NCI-H1694 treated with DMSO at 0.1 percent for 48 hours (cell line): ENCODE results near the gene MEGF9.

Experiments
- DNase-seq: peaks from one replicate; lab custom pipeline; 2025; lab: John Stamatoyannopoulos, UW

MEGF9 gene

GRCh38 chr9:120702075-120702474, 12.2 kb downstream of the MEGF9 start:
- DNase-seq, result no peak

- DNase-seq, result peak; percentile 64
These were observed 13.0 kb downstream of the MEGF9 start for GRCh38 chr9:120701248-120701647.

- peak; percentile 90 for DNase-seq
These were observed 15.5 kb downstream of the MEGF9 start for GRCh38 chr9:120698766-120699165.

- DNase-seq, result no peak
These were observed 16.8 kb downstream of the MEGF9 start for GRCh38 chr9:120697448-120697847.

GRCh38 chr9:120696551-120697230, 17.6 kb downstream of the MEGF9 start:
- DNase-seq, result no peak

- DNase-seq, result no peak
These were observed 19.7 kb downstream of the MEGF9 start for GRCh38 chr9:120694559-120694958.

- DNase-seq, result no peak
These were observed 20.6 kb downstream of the MEGF9 start for GRCh38 chr9:120693700-120694008.

- no peak for DNase-seq
These were observed 21.2 kb downstream of the MEGF9 start for GRCh38 chr9:120692901-120693699.

- no peak for DNase-seq
These were observed 23.9 kb downstream of the MEGF9 start for GRCh38 chr9:120690372-120690771.

GRCh38 chr9:120689860-120690259, 24.4 kb downstream of the MEGF9 start:
- no peak for DNase-seq

- no peak for DNase-seq
These were observed 25.5 kb downstream of the MEGF9 start for GRCh38 chr9:120688758-120689157.

- DNase-seq, result no peak
These were observed 31.1 kb downstream of the MEGF9 start for GRCh38 chr9:120683150-120683549.

- DNase-seq, result no peak
These were observed 33.1 kb downstream of the MEGF9 start for GRCh38 chr9:120681121-120681520.

GRCh38 chr9:120680579-120680978, 33.7 kb downstream of the MEGF9 start:
- no peak for DNase-seq

GRCh38 chr9:120680161-120680560, 34.1 kb downstream of the MEGF9 start:
- DNase-seq, result no peak

GRCh38 chr9:120677965-120678364, 36.3 kb downstream of the MEGF9 start:
- DNase-seq, result no peak

GRCh38 chr9:120676767-120677402, 37.4 kb downstream of the MEGF9 start:
- DNase-seq, result no peak

GRCh38 chr9:120668399-120668798, 45.9 kb downstream of the MEGF9 start:
- DNase-seq, result peak; percentile 31

GRCh38 chr9:120663950-120664349, 50.3 kb downstream of the MEGF9 start:
- DNase-seq, result no peak

- DNase-seq, result no peak
These were observed 50.9 kb downstream of the MEGF9 start for GRCh38 chr9:120663380-120663779.

GRCh38 chr9:120662513-120662912, 51.8 kb downstream of the MEGF9 start:
- no peak for DNase-seq

- no peak for DNase-seq
These were observed 54.6 kb downstream of the MEGF9 start for GRCh38 chr9:120659676-120660075.

- no peak for DNase-seq
These were observed 55.1 kb downstream of the MEGF9 start for GRCh38 chr9:120659209-120659608.
